GM18951 (cell line): ENCODE measurements around the gene ZSWIM3.
A peak's percentile ranks its signal among the peaks of the same experiment; 100 is the strongest.

ENCODE experiments used
- POLR2A ChIP-seq: IDR thresholded peaks from 4 replicates; pipeline ENCODE4 v1.6.1; 2011; ENCODE audit warnings: mild to moderate bottlenecking; ENCODE audit not compliant: insufficient read length, insufficient read depth; ENCODE audit errors: extremely low read depth
- in situ Hi-C: fragments of 300-500 bp; cut with MboI; formaldehyde crosslinking; loops from one replicate; pipeline ENCODE4 v1.12.0; 2022; ENCODE audit warnings: low sequenced_read_pairs, mixed read lengths, inconsistent platforms; ENCODE audit not compliant: unreplicated experiment

ZSWIM3 gene

GRCh38 chr20:45857114-45857881 lies at the start of gene ZSWIM3, which contains the start of gene ACOT8:
ZSWIM3 (plus strand) TSS chr20:45857614; CDS start chr20:45857826, 212 bp downstream.
ACOT8 (minus strand) TSS chr20:45857392; CDS start chr20:45857315, 77 bp downstream.
- peak; percentile 92 for TF ChIP-seq POLR2A
- in situ Hi-C loops: no loop called here

GRCh38 chr20:45810191-45810970 lies 47.0 kb upstream of the ZSWIM3 start:
- TF ChIP-seq POLR2A: no peak
- in situ Hi-C loops: no loop called here

GRCh38 chr20:45812157-45813005 lies 45.0 kb upstream of the ZSWIM3 start, which contains the start of gene UBE2C:
UBE2C (plus strand) TSS chr20:45812644; CDS start chr20:45812696, 52 bp downstream.
- in situ Hi-C loops: no loop called here
- TF ChIP-seq POLR2A: peak; percentile 69

GRCh38 chr20:45813006-45813340 lies 44.4 kb upstream of the ZSWIM3 start:
- no peak for TF ChIP-seq POLR2A
- in situ Hi-C loops: no loop called here

- in situ Hi-C loops: no loop called here
- no peak for TF ChIP-seq POLR2A
These were observed 43.9 kb upstream of the ZSWIM3 start for GRCh38 chr20:45813489-45813888.

- in situ Hi-C loops: no loop called here
- no peak for TF ChIP-seq POLR2A
These were observed 43.1 kb upstream of the ZSWIM3 start for GRCh38 chr20:45814314-45814713.

- TF ChIP-seq POLR2A: no peak
- in situ Hi-C loops: no loop called here
These were observed 40.5 kb upstream of the ZSWIM3 start for GRCh38 chr20:45816951-45817350.

- TF ChIP-seq POLR2A: no peak
- in situ Hi-C loops: no loop called here
These were observed 39.8 kb upstream of the ZSWIM3 start for GRCh38 chr20:45817376-45818194.

- in situ Hi-C loops: no loop called here
- TF ChIP-seq POLR2A: no peak
These were observed 39.2 kb upstream of the ZSWIM3 start for GRCh38 chr20:45818239-45818638.

- in situ Hi-C loops: no loop called here
- TF ChIP-seq POLR2A: no peak
These were observed 37.9 kb upstream of the ZSWIM3 start for GRCh38 chr20:45819466-45819865.

GRCh38 chr20:45821947-45822346 lies 35.5 kb upstream of the ZSWIM3 start:
- no peak for TF ChIP-seq POLR2A
- in situ Hi-C loops: no loop called here

- TF ChIP-seq POLR2A: no peak
- in situ Hi-C loops: no loop called here
These were observed 34.6 kb upstream of the ZSWIM3 start for GRCh38 chr20:45822857-45823256.
